KG1 (cell line): ENCODE measurements around the gene TBC1D8B.

ENCODE experiments used
- DNase-seq: peaks from one replicate; lab custom pipeline; 2025; lab: John Stamatoyannopoulos, UW

The TBC1D8B gene

DNA sequence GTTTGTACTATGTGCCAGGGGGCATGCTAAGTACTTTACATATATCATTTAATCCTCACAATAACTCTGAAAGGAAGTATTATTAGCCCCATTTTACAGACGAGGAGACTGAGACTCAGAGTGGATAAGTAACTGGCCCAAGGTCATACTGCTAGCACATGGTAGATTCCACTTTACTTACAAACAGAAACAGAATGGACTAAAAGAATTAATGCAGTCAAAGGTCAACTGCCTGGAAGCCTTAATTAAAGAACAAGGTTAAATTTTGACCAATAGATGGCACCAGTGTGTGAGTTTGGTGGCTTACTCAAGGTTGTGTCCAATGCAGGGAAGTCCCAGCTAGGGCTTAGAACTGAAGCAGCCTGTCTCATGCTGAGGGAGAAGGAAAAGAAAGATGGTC is 96.0 kb downstream of the TBC1D8B start:
- no peak for DNase-seq

DNA sequence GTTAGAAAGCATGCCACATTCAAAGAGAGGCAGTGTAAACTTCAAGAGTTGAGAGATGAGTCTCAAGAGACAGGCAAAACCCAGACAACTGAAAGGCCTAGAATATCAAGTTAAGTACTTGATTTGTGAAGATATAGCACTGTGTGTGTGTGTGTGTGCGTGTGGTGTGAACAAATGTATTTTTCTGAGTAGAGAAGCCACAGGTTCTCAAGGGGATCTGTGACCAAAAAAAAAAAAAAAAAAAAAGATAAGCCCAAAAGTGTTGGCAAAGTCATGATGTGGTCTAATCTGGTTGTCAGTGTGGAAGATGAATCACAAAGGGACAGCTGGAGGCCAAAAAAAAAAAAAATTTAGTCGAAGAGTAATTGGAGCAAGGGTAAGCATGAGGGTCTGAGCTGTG is 96.8 kb downstream of the TBC1D8B start:
- no peak for DNase-seq

GRCh38 chrX:106899841-106900240 is 97.4 kb downstream of the TBC1D8B start:
- no peak for DNase-seq

DNA sequence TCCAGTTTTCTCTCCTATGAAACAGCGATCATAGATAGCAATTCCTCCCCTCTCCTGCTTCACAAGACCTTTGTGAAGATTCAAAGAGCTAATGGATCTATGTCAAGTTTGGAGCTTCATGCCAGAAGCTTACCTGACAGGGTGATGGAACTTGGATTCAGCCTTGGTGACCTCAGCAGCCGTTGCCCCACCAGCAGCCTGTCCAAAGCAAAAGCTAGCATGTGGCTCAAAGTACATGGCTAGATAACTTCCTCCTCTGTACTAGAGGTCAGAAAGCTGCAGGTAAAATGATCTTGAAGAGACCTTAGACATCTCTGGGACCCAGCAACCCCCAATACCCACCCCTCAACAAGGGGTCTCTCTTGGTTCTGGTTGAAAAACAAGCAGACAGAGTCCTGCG is 98.9 kb downstream of the TBC1D8B start:
- DNase-seq = no peak

- no peak for DNase-seq
These were observed 99.3 kb downstream of the TBC1D8B start for GRCh38 chrX:106901781-106902219.

DNA sequence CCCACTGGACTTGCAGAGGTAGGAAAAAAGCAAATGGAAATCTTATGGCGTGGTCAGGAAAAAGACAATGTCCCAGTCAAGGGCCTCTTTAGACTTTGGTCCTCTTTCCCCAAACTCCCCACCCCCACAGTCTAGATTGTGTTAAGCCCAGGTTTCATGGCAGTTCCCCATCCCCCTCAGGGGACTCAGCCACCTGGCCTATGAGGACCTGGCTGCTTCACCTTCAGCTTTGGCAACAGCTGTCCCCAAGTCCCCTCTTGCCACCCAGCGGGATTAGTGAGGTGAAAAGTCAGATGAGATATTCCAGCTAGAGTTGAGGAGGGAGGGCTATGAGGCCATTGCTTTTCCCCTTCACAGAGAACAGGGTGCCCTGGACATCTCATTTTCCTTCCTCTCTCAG is 100.2 kb downstream of the TBC1D8B start:
- DNase-seq = no peak

DNA sequence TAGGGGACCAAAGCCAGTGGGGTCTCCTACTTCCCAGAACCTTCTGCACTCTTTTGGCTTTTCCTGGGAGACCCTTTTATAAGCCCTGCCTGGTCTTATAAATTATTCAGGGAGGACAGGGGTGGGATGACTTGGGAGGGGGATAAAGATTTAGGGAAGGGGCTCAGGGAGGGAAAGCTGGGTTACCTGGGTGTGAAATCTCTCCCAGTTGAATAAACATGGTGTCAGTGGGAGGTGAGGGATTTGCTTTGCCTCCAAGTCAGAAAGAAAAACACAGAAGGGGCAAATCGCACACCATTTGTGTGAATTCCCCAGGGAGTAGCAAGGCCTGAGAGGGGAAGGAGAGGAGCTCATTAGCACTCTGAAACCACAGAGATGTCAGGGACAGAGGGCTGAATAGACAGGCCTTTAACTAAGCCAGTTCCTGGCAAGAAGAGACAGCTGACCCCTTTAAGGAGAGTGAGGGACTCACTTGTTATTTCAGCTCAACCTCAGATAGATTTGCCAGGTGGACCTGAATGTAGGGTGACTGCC is 100.9 kb downstream of the TBC1D8B start, which contains the start of gene RIPPLY1:
TSS of gene RIPPLY1 (minus strand) at position 51 of the 534 bp plus-strand sequence. CDS start 54 bp downstream, outside the sequence.
- no peak for DNase-seq

DNA sequence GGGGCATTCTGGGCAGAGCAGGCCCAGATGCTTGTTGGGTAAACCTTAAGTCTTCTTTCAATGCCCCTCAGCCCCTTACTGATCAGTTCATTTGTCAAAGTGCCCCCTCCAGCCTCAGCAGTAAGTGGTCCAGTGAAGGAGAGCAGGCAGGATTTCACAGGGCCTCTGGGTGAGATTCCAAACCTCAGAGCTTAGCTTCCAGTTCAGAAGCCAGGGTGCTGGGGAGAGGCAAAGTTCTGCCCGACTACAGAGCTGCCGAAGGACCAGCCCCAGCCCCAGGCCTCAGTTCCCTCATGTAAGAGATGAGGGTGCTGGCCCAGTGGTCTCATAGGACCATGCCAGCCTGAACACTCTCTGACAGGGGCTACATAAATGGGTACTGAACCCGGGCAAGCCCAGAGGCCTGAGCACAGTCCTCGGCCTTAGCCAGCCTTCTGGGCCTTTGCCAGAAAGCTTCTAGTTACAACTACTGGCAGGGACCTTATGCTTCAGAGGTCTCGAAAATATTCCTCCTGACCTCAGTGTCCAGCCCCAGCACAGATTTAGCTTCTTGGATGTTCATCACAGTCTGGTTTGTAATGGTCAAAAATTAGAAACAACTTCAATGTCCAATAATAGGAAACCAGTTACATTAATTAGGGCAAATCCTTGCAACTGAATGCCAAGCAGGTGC is 101.5 kb downstream of the TBC1D8B start:
- no peak for DNase-seq

GRCh38 chrX:106905064-106905708 is 102.7 kb downstream of the TBC1D8B start:
- DNase-seq = no peak

- DNase-seq = no peak
These were observed 103.9 kb downstream of the TBC1D8B start for GRCh38 chrX:106906361-106906760.

DNA sequence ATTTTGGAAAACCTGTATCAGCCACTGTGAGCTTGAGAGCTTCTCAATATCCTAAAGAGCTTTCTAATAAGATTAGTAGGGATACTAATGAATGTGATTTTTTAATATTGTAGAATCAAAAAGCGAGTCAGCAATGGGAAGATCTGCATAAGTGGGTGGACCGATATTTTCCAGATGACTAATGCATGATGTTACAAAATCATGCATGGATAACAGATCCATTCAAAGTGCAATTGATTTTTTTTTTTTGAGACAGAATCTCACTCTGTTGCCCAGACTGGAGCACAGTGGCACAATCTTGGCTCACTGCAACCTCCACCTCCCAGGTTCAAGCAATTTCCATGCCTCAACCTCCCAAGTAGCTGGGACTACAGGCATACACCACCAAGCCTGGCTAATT is 110.4 kb downstream of the TBC1D8B start:
- no peak for DNase-seq

- no peak for DNase-seq
These were observed 115.5 kb downstream of the TBC1D8B start for GRCh38 chrX:106917830-106918500.

DNA sequence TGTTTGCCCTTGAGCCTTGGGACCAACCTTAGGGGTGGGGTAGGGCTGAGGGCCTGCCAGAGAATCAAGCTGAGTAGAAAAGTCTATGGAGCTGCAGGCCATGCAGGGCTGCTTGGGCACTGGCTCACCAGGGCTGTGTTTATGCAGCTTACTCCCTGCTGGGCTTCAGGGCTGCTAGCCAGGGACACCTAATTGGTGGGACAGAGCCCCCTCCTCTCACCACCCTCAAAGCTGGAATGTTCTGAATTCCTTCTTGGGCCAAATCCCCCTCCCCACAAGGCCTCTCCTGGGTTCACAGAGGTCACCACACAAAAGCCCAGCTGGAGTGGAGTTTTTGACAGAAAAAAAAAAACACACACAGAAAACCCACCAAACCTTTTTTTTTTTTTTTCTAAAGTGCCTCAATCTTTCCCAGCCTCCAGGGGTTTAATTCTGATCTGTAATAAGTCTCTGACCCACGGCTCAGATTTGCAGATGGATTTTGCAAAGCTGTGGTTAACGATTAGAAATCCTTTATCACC is 117.5 kb downstream of the TBC1D8B start, which contains the start of gene CLDN2:
TSS of gene CLDN2 (plus strand) at position 471 of the 521 bp plus-strand sequence. CDS start 7,827 bp downstream, outside the sequence.
- DNase-seq = no peak

DNA sequence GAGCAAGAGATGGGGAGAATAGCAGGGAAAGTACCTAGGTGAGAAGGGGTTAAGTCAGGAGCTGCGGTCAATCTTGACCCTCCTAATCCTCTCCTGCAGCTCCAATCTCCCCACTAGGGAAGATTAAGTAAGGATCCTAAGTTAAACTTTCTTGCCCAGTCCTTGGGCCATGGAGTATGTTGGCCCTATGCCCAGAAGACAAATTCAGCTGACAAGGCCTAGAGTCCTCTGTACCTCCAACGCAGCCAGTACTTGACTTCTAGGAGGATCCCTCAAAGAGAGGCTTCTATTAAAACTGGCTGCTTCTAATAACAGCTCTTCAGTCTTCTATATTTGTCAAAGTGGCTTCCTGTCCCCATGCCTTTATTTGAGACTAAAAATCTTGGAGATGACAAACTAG is 119.2 kb downstream of the TBC1D8B start:
- DNase-seq = no peak
